Measurements from ENCODE around the gene BSPRY. TPM values are rescaled to one million over a fixed set of nuclear protein-coding genes. Genes with fewer than 3 reads are reported as not detected.
A peak's percentile ranks its signal among the peaks of the same experiment; 100 is the strongest.

Gene BSPRY
- total and polyA plus RNA-seq, 2 of the 13 experiments (the other 11 are each of a cell fraction or from before 2014, with no cell fraction given), result 0.09 to 0.26 TPM

DNA sequence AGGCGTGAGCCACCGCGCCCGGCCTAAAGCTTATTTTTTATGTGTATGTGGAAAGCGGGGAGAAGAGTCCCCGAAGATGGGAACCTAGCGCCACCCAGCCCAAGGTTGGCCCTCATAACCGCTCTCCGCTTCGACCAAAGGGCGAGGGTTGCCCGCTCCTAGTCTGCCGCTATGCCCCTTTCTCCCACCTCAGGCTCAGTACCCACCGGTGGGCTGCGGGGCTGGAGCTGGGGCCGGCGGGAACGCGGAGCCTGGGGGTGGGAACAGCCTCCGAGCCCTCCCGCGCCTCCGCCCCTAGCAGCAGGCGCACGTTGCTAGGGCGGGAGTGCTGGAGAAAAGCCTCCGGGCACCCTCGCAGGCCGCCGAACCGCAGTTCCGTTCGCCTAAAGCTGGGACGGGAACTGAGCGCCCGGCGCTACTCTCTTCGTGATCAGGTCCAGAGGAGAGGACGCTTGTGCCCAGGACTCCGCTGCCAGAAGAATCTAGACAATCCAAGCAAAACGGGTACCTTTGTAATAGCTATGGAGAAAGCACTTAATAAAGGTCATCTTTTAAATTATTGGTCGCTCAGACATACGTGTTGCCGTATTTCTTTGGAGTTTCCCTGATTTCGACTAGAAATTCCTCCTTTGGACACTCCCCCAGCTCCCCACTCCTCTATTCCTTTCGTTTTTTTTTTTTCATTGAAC lies 9.2 kb upstream of the BSPRY start, which contains the start of gene WDR31 (continued):
- TF ChIP-seq DR1 (CRISPR knock-in tag; IDR thresholded peaks at IDR 0.05) (no peak), ZBTB38 (CRISPR knock-in tag; IDR thresholded peaks at IDR 0.05) (peak; percentile 84), HOXA3 (CRISPR knock-in tag; IDR thresholded peaks at IDR 0.05) (peak; percentile 91), CBX2 (IDR thresholded peaks at IDR 0.05; ENCODE audit: low read depth, low read length) (no peak), CBX2 (CRISPR knock-in tag; IDR thresholded peaks at IDR 0.05; ENCODE audit: low read depth) (no peak), WIZ (CRISPR knock-in tag; IDR thresholded peaks at IDR 0.05) (no peak), REXO4 (CRISPR knock-in tag; IDR thresholded peaks at IDR 0.05; ENCODE audit: borderline replicate concordance) (0 out of 2 replicates have a peak, but pooled peaks have one; percentile 62), ISX (CRISPR knock-in tag; conservative IDR thresholded peaks at IDR 0.05) (no peak), ZNF143 (CRISPR knock-in tag; IDR thresholded peaks at IDR 0.05) (peak; percentile 75), KDM1A (CRISPR knock-in tag; IDR thresholded peaks at IDR 0.05) (peak; percentile 62), ZNF788 (CRISPR knock-in tag; IDR thresholded peaks at IDR 0.05; ENCODE audit: borderline replicate concordance) (peak; percentile 99), NR3C1 (CRISPR knock-in tag; IDR thresholded peaks at IDR 0.05) (no peak), HMG20B (CRISPR knock-in tag; conservative IDR thresholded peaks at IDR 0.05) (peak; percentile 78; the same call in 1 of the 2 replicates), CHCHD3 (CRISPR knock-in tag; IDR thresholded peaks at IDR 0.05) (0 out of 2 replicates have a peak, but pooled peaks have one; percentile 78), ZNF205 (CRISPR knock-in tag; IDR thresholded peaks at IDR 0.05) (peak; percentile 88), ZNF589 (CRISPR knock-in tag; conservative IDR thresholded peaks at IDR 0.05) (peak; percentile 89), ZNF354B (CRISPR knock-in tag; IDR thresholded peaks at IDR 0.05) (no peak), ELF3 (CRISPR knock-in tag; IDR thresholded peaks at IDR 0.05) (peak; percentile 75), TBX3 (IDR thresholded peaks at IDR 0.05; ENCODE audit: borderline replicate concordance) (peak; percentile 31; the same call in 1 of the 2 replicates)
- TF ChIP-seq, protein P1, sequence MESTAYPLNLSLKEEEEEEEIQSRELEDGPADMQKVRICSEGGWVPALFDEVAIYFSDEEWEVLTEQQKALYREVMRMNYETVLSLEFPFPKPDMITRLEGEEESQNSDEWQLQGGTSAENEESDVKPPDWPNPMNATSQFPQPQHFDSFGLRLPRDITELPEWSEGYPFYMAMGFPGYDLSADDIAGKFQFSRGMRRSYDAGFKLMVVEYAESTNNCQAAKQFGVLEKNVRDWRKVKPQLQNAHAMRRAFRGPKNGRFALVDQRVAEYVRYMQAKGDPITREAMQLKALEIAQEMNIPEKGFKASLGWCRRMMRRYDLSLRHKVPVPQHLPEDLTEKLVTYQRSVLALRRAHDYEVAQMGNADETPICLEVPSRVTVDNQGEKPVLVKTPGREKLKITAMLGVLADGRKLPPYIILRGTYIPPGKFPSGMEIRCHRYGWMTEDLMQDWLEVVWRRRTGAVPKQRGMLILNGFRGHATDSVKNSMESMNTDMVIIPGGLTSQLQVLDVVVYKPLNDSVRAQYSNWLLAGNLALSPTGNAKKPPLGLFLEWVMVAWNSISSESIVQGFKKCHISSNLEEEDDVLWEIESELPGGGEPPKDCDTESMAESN (CRISPR knock-in tag; conservative IDR thresholded peaks at IDR 0.05), result peak; percentile 92
- TF ChIP-seq, protein P2, sequence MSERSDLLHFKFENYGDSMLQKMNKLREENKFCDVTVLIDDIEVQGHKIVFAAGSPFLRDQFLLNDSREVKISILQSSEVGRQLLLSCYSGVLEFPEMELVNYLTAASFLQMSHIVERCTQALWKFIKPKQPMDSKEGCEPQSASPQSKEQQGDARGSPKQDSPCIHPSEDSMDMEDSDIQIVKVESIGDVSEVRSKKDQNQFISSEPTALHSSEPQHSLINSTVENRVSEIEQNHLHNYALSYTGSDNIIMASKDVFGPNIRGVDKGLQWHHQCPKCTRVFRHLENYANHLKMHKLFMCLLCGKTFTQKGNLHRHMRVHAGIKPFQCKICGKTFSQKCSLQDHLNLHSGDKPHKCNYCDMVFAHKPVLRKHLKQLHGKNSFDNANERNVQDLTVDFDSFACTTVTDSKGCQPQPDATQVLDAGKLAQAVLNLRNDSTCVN (CRISPR knock-in tag; IDR thresholded peaks at IDR 0.05; ENCODE audit: borderline replicate concordance), result peak; percentile 91
- TF ChIP-seq, protein P3, sequence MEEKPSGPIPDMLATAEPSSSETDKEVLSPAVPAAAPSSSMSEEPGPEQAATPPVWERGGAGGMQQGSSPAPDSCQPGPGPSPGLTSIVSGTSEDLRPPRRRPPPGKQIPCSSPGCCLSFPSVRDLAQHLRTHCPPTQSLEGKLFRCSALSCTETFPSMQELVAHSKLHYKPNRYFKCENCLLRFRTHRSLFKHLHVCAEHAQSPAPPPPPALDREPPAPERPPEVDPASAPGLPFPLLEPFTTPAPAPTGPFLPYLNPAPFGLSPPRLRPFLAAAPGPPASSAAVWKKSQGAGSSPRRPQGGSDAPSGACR (CRISPR knock-in tag; IDR thresholded peaks at IDR 0.05), result peak; percentile 60
- TF ChIP-seq, protein P4, sequence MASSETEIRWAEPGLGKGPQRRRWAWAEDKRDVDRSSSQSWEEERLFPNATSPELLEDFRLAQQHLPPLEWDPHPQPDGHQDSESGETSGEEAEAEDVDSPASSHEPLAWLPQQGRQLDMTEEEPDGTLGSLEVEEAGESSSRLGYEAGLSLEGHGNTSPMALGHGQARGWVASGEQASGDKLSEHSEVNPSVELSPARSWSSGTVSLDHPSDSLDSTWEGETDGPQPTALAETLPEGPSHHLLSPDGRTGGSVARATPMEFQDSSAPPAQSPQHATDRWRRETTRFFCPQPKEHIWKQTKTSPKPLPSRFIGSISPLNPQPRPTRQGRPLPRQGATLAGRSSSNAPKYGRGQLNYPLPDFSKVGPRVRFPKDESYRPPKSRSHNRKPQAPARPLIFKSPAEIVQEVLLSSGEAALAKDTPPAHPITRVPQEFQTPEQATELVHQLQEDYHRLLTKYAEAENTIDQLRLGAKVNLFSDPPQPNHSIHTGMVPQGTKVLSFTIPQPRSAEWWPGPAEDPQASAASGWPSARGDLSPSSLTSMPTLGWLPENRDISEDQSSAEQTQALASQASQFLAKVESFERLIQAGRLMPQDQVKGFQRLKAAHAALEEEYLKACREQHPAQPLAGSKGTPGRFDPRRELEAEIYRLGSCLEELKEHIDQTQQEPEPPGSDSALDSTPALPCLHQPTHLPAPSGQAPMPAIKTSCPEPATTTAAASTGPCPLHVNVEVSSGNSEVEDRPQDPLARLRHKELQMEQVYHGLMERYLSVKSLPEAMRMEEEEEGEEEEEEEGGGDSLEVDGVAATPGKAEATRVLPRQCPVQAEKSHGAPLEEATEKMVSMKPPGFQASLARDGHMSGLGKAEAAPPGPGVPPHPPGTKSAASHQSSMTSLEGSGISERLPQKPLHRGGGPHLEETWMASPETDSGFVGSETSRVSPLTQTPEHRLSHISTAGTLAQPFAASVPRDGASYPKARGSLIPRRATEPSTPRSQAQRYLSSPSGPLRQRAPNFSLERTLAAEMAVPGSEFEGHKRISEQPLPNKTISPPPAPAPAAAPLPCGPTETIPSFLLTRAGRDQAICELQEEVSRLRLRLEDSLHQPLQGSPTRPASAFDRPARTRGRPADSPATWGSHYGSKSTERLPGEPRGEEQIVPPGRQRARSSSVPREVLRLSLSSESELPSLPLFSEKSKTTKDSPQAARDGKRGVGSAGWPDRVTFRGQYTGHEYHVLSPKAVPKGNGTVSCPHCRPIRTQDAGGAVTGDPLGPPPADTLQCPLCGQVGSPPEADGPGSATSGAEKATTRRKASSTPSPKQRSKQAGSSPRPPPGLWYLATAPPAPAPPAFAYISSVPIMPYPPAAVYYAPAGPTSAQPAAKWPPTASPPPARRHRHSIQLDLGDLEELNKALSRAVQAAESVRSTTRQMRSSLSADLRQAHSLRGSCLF (CRISPR knock-in tag; IDR thresholded peaks at IDR 0.05; ENCODE audit: borderline replicate concordance), result no peak
